Stimulated activated CD8-positive, alpha-beta memory T cell treated with anti-CD3 and anti-CD28 coated beads, Interleukin-2, amount 100 ng/mL, for 1 hour (primary cell): ENCODE measurements around the gene CLASP1.

ENCODE experiments used
- DNase-seq, 2 donors: peaks; one replicate each; pipeline ENCODE4 v3.0.0-alpha.2; 2020; ENCODE audit warnings: low read depth in 2 of 2

The CLASP1 gene

GRCh38 chr2:121541495-121541894 is 107.8 kb downstream of the CLASP1 start:
- DNase-seq = no peak

- no peak for DNase-seq
Observed at GRCh38 chr2:121539750-121540469, 109.4 kb downstream of the CLASP1 start.

- no peak for DNase-seq
Observed at GRCh38 chr2:121536850-121537557, 112.3 kb downstream of the CLASP1 start.

DNA sequence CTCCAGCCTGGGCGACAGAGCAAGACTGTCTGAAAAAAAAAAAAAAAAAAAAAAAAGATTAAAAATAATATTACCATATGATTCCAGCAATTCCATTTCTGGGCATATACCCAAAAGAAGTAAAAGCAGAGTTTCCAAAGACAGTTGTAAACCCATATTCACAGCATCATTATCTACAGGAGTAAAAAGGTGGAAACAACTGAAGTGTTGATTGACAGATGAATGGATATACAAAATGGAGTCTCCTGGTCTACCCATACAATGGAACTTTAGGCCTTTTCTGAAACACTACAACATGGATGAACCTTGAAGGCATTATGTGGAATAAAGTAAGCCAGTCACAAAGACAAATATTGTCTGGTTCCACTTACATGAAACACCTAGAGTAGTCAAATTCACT is 112.9 kb downstream of the CLASP1 start:
- DNase-seq = no peak

DNA sequence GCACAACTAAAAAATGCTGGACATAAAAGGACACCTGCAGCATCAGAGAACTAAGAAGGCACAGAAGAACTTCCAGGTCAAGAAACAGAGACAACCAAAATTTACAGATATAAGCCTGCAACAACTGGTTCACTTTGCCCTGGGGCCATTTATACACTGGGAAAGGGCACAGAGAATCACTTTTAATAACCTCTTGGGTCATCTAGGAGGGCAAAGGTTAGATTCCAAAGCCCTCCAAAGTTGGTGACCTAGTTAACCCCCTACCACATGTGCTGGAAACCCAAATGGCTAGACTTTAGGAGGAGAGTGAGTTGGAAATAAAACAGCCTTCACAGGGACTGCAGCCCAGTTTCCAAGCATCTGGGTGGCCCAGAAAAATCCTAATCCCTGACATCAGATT is 115.3 kb downstream of the CLASP1 start:
- DNase-seq = no peak

GRCh38 chr2:121532894-121533293 is 116.4 kb downstream of the CLASP1 start:
- no peak for DNase-seq

DNA sequence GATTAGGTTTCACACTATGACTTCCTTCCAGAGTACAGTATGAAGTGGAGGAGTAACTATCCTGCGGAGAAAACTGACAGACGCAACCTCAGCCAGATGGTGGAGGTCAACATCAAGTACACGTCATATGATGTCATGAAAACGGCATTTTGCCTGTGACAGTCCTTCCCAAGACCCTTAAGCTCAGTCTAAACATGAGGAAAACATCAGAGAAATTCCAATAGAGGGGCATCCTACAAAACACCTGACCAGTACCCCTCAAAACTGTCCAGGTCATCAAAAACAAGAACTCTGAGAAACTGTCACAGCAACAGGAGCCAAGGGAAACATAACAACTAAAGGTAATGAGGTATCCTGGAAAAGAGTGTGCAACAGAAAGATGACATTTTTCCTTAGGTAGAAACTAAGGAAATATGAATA is 116.9 kb downstream of the CLASP1 start:
- DNase-seq = no peak

DNA sequence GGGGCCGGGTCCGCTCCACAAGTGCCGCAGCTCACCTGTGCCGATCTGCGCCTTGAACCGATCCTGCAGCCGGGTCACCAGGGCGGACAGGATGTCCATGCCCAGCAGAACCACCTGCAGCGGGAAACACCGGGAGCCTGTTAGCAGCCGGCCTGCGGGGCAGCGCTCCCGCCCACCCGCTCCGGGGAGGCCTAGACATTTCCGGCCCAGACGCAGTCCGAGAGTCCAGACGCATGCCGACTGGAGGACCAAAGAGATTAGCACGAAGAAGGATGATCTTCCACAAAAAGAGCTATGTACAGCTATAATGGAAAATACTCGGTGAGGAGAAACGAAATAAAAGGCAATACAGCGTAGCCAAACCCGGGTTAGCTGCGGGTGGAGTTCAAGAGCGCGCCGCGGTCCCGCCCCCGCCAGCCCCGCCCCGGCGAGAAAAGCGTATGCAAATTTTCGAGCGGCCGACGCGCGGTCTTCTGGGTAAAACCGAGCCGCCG is 119.0 kb downstream of the CLASP1 start:
- peak; percentile 70 to 78 for DNase-seq

DNA sequence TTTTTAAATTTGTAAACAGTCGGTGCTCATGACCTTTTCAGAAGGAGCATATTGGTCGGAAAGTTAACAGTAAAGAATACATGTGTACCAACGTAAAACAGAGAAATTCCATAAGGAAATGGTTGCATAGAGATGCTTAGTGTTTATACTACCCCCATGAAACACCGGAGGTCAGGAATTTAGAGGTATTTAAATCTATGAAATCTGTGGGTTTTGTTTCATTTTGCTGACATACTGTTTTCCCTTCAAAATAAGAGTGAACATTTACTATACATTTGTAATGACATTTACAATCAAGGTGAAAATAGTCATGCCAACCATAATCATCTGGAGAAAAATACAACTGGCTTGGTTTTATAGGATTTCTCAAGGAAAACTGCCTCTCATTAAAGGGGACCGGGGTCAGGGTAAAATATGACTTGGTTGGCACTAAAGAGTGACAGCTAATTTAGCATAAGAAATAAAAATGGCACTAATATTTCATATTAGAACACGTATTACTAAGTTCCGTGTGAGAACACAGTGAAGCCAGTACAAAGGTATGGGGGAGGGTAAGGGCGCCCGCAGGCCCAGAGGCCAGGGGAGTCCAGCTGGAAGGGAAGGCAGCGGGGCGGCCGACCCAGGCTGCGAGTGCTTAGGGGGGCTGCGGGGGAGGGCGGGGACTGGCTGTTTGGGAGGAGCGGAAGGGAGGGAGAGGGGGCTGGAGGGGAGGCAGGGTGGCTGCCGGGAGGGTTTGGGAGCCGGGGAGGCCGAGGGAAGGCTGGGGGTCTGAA is 119.6 kb downstream of the CLASP1 start:
- DNase-seq = no peak

DNA sequence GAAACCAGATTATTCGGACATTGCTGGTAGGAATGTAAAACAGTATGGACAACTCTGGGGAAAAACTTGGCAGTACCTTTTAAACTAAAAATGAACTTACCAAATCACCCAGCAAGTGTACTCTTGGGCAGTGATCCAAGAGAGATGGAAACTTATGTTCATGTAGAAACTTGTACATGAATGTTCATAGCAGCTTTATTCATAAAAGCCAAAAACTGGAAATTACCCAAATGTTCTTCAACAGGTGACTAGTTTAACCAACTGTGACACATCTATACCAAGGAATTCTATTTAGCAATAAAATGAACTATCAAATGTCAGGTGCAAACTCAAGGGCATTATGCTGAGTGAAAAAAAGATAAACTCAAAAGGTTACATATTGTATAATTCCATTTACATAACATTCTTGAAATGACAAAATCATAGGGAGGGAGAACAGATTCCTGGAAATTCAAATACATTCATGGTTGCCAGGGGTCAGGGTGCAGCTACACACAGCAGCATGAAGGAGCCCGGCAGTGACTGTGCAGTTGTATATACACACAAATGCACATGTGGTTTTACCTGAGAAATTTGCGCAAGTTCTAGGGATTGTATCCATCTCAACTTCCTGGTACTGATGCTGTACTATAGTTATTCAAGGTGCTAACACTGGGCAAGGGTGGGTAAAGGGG is 122.1 kb downstream of the CLASP1 start:
- no peak for DNase-seq

- DNase-seq = no peak
Observed at GRCh38 chr2:121524685-121525425, 124.4 kb downstream of the CLASP1 start.

- DNase-seq = no peak
Observed at GRCh38 chr2:121521359-121521758, 127.9 kb downstream of the CLASP1 start.

GRCh38 chr2:121520641-121520994 is 128.6 kb downstream of the CLASP1 start:
- DNase-seq = no peak

- DNase-seq = no peak
Observed at GRCh38 chr2:121519732-121520640, 129.3 kb downstream of the CLASP1 start.

GRCh38 chr2:121519153-121519552 is 130.1 kb downstream of the CLASP1 start:
- no peak for DNase-seq

GRCh38 chr2:121513597-121514333 is 135.5 kb downstream of the CLASP1 start:
- DNase-seq = no peak

GRCh38 chr2:121510857-121511256 is 138.4 kb downstream of the CLASP1 start:
- DNase-seq = no peak

GRCh38 chr2:121506621-121507020 is 142.6 kb downstream of the CLASP1 start:
- DNase-seq = no peak

DNA sequence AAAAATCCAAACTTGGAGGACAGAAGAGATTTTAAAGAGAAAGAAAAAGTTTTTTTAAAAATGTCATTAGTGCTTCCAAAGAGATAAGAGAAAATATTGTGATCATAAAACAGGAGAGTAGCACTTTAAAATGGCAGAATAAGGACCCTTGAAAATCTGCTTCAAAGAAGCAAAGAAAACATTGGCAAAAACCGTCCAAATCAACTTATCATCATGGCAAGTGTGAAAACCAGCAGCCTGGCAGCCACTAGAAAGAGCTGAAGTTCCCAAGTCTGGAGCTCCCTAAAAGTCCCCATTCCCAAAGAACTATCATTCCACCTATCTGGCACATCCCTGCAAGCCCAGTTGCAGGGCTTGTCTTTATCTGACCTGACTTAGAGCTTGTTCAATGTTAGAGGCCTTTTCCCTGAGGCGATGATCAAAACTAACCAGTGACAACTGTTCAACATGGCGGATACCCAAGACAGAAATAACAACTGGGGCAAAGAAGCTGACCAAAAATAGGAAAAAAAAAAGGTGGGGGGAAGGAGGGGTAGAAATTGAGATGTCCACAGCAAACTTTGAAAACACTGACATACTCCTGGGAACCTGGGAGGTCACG is 143.2 kb downstream of the CLASP1 start:
- DNase-seq = no peak
